Breast epithelium (tissue), 3 donors: ENCODE data around the gene PGBD5.

Experiments used
- CTCF ChIP-seq, 3 donors: fragments of 450-650 bp; IDR thresholded peaks; one replicate each; pipeline ENCODE4 v1.5.1; 2016 to 2017; ENCODE audit warnings: antibody characterized with exemption in 3 of 3, mild to moderate bottlenecking in 3 of 3, moderate library complexity in 3 of 3
- POLR2A ChIP-seq: fragments of 450-650 bp; IDR thresholded peaks from one replicate; pipeline ENCODE4 v1.6.1; 2016; ENCODE audit warnings: antibody characterized with exemption, mild to moderate bottlenecking, moderate library complexity

- TF ChIP-seq POLR2A = no peak
- no peak for TF ChIP-seq CTCF (IDR thresholded peaks at IDR 0.05)
Measured at GRCh38 chr1:230274254-230274653, 151.9 kb downstream of the PGBD5 start.
